Ascending aorta (tissue), 2 donors: ENCODE measurements around the gene PLAAT3. TPM values are rescaled to one million over a fixed set of nuclear protein-coding genes. Genes with fewer than 3 reads are reported as not detected.
"Not testable (repeated sequence)": the region's sequence is repeated elsewhere in the genome, so short reads cannot be mapped to it uniquely, and the experiment has no call there.

ENCODE experiments used
- DNase-seq, 2 donors: peaks; one replicate each; pipeline ENCODE4 v3.0.0-alpha.2; 2019; ENCODE audit warnings: low spot score in 2 of 2
- H3K27ac ChIP-seq, 2 donors: fragments of 200-600 bp; sonication (generic); one replicate each; pipeline ENCODE4 v1.5.1; 2016 to 2017; ENCODE audit warnings: mild to moderate bottlenecking in 1 of 2
- H3K27me3 ChIP-seq: fragments of 200-600 bp; sonication (generic); one replicate; pipeline ENCODE4 v1.5.1; 2017
- H3K36me3 ChIP-seq, 2 donors: fragments of 200-600 bp; sonication (generic); one replicate each; pipeline ENCODE4 v1.5.1; 2016
- H3K4me1 ChIP-seq, 2 donors: fragments of 200-600 bp; sonication (generic); one replicate each; pipeline ENCODE4 v1.5.1; 2016 to 2017; ENCODE audit warnings: mild to moderate bottlenecking in 1 of 2
- H3K4me3 ChIP-seq, 2 donors: fragments of 200-600 bp; sonication (generic); one replicate each; pipeline ENCODE4 v1.5.1; 2016 to 2017; ENCODE audit warnings: mild to moderate bottlenecking in 1 of 2
- H3K9me3 ChIP-seq, 2 donors: fragments of 200-600 bp; sonication (generic); one replicate each; pipeline ENCODE4 v1.5.1; 2016
- CTCF ChIP-seq, 3 experiments: fragments of 200-600 bp in 2 of 3; fragments of 450-650 bp in 1 of 3; sonication (generic) in 2 of 3; IDR thresholded peaks; one replicate each; pipeline ENCODE4 v1.5.1; 2016 to 2019; ENCODE audit warnings: antibody characterized with exemption in 3 of 3, mild to moderate bottlenecking in 1 of 3, moderate library complexity in 1 of 3
- intact Hi-C: fragments of 100-400 bp; cut with DNase I; formaldehyde crosslinking; loops from one replicate; pipeline ENCODE4 v1.15.1; 2023
- total RNA-seq: library from RNA; depleted of rRNA; stranded (reverse); fragments of >200 nt; gene quantifications from one replicate; pipeline ENCODE4 v1.1.0, GENCODE V29; 2016

PLAAT3 gene
- total RNA-seq, 1 donor from 2014 or later, result 21.1 TPM

GRCh38 chr11:63553759-63554158 lies 60.5 kb downstream of the PLAAT3 start:
- no peak for DNase-seq
- TF ChIP-seq CTCF (IDR thresholded peaks at IDR 0.05), result no peak
- Histone ChIP-seq H3K27me3 (no peaks in the 10 kb centered on the region), H3K4me1 (no peaks in the 10 kb centered on the region), H3K9me3 (no peaks in the 10 kb centered on the region), H3K4me3 (no peak overlapping the region), H3K36me3 (no peaks in the 10 kb centered on the region), H3K27ac (no peak overlapping the region)
- intact Hi-C loops, result no loop called here

- no peak for TF ChIP-seq CTCF (IDR thresholded peaks at IDR 0.05)
- DNase-seq, result no peak
- Histone ChIP-seq H3K4me1 (no peaks in the 10 kb centered on the region), H3K4me3 (no peak overlapping the region), H3K36me3 (no peaks in the 10 kb centered on the region), H3K27me3 (no peaks in the 10 kb centered on the region), H3K27ac (no peak overlapping the region), H3K9me3 (no peaks in the 10 kb centered on the region)
- intact Hi-C loops, result no loop called here
Observed at GRCh38 chr11:63552921-63553320, 61.3 kb downstream of the PLAAT3 start.

- Histone ChIP-seq H3K36me3 (no peaks in the 10 kb centered on the region), H3K4me3 (no peak overlapping the region), H3K27me3 (no peaks in the 10 kb centered on the region), H3K9me3 (no peaks in the 10 kb centered on the region), H3K27ac (no peak overlapping the region), H3K4me1 (no peaks in the 10 kb centered on the region)
- DNase-seq, result peak in 1 of 2 donors; percentile 24
- no peak for TF ChIP-seq CTCF (IDR thresholded peaks at IDR 0.05)
- intact Hi-C loops, result no loop called here
Observed at GRCh38 chr11:63551889-63552266, 62.4 kb downstream of the PLAAT3 start.

DNA sequence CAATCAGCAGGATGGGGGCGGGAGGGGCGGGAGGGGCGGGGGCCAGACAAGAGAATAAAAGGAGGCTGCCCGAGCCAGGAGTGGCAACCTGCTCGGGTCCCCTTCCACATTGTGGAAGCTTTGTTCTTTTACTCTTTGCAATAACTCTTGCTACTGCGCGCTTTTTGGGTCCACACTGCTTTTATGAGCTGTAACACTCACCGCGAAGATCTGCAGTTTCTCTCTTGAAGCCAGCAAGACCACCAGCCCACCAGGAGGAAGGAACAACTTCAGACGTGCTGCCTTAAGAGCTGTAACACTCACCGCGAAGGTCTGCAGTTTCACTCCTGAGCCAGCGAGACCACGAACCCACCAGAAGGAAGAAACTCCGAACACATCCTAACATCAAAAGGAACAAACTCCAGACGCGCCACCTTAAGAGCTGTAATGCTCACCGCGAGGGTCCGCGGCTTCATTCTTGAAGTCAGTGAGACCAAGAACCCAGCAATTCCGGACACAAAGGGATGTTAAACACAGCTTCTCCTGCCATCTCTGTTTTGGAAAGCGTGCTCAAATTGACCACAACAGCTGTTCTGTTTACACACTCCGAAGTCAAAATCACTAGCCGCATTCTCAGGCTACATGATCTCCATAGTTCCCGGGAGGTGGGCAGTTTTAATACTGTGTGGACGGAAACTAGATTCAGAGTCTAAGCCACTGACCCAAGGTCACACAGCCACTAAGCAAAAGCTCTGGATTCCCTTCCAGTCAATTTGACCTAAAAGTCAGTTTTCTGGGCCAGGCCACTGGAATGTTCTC lies 62.9 kb downstream of the PLAAT3 start:
- peak in 1 of 2 donors; percentile 35 for DNase-seq
- H3K4me3 ChIP-seq, result no peak overlapping the region
- no peak overlapping the region for H3K27ac ChIP-seq
- H3K9me3 ChIP-seq, result no peaks in the 10 kb centered on the region
- no peaks in the 10 kb centered on the region for H3K4me1 ChIP-seq
- no peak for TF ChIP-seq CTCF (IDR thresholded peaks at IDR 0.05)
- H3K27me3 ChIP-seq, result no peaks in the 10 kb centered on the region
- intact Hi-C loops, result no loop called here
- H3K36me3 ChIP-seq, result no peaks in the 10 kb centered on the region

- H3K9me3 ChIP-seq, result not testable (repeated sequence)
- DNase-seq, result peak in 1 of 2 donors; percentile 43
Observed at GRCh38 chr11:63550156-63550700, 64.0 kb downstream of the PLAAT3 start.

GRCh38 chr11:63549411-63549810 lies 64.8 kb downstream of the PLAAT3 start:
- no peak overlapping the region for H3K4me3 ChIP-seq
- H3K27ac ChIP-seq, result no peak overlapping the region
- intact Hi-C loops, result no loop called here
- no peaks in the 10 kb centered on the region for H3K9me3 ChIP-seq
- H3K36me3 ChIP-seq, result peaks cover 0 to 5% of the 10 kb centered on the region in 2 donors
- no peaks in the 10 kb centered on the region for H3K4me1 ChIP-seq
- no peaks in the 10 kb centered on the region for H3K27me3 ChIP-seq
- DNase-seq, result peak in 1 of 2 donors; percentile 22
- no peak for TF ChIP-seq CTCF (IDR thresholded peaks at IDR 0.05)

More at GRCh38 chr11:63550156-63550700, 64.0 kb downstream of the PLAAT3 start:
- H3K27ac ChIP-seq, H3K27me3 ChIP-seq, intact Hi-C loops, H3K4me1 ChIP-seq, H3K36me3 ChIP-seq, H3K4me3 ChIP-seq: not testable (repeated sequence)
